Measurements from ENCODE around the gene N4BP3. TPM values are rescaled to one million over a fixed set of nuclear protein-coding genes. Genes with fewer than 3 reads are reported as not detected.

N4BP3 gene
- 5.8 TPM in 2 replicates for total RNA-seq

GRCh38 chr5:178113141-178113787 lies at the start of gene N4BP3:
TSS of gene N4BP3 (plus strand) at chr5:178113532. CDS start at chr5:178119584, 6,052 bp downstream.

GRCh38 chr5:178130576-178131445 lies 17.5 kb downstream of the N4BP3 start, which contains the start of gene RMND5B:
TSS of gene RMND5B (plus strand) at chr5:178131014. CDS start at chr5:178138120, 7,106 bp downstream.

GRCh38 chr5:178153530-178154340 lies 40.4 kb downstream of the N4BP3 start, which contains the start of gene NHP2:
TSS of gene NHP2 (minus strand) at chr5:178153885. CDS start at chr5:178153817, 68 bp downstream.

Other genes starting within 250 kb of the N4BP3 start
- gene PROP1, start 117.3 kb upstream of the N4BP3 start, total RNA-seq, result not detected in 2 replicates
- gene RMND5B, start 17.5 kb downstream of the N4BP3 start, total RNA-seq, result 36.4 and 43.7 TPM in 2 replicates
- gene NHP2, start 40.4 kb downstream of the N4BP3 start, total RNA-seq, result 114 and 144 TPM in 2 replicates
- gene GMCL2, start 73.8 kb downstream of the N4BP3 start, total RNA-seq, result not detected in 2 replicates
- gene HNRNPAB, start 91.0 kb downstream of the N4BP3 start, total RNA-seq, result 64.9 and 71.9 TPM in 2 replicates
- gene PHYKPL, start 119.3 kb downstream of the N4BP3 start, total RNA-seq, result 24.6 and 29.6 TPM in 2 replicates

Measured in nasal cavity respiratory epithelium epithelial cell of viscerocranial mucosa (primary cell).